Fibroblast of the aortic adventitia (primary cell): ENCODE data around the gene IRF4. TPM values are rescaled to one million over a fixed set of nuclear protein-coding genes. Genes with fewer than 3 reads are reported as not detected.

Source experiments
- DNase-seq: peaks from one replicate; pipeline ENCODE4 v3.0.0-alpha.2; 2010; ENCODE audit warnings: low read depth
- H3K4me3 ChIP-seq: 2 replicates; pipeline ENCODE4 v1.5.1; 2011; ENCODE audit warnings: low read depth, mild to moderate bottlenecking, control low read depth, low read length, moderate library complexity
- total RNA-seq: library from RNA; depleted of rRNA; stranded (reverse); fragments of >200 nt; gene quantifications from 2 replicates; pipeline ENCODE4 v1.2.3, GENCODE V29; 2012; ENCODE audit warnings: low replicate concordance
- TF ChIP-seq, protein P1 (sequence below): IDR thresholded peaks from 2 replicates; pipeline ENCODE4 v1.5.1; 2011; ENCODE audit warnings: mild to moderate bottlenecking, low read length, control low read depth, inconsistent platforms; ENCODE audit not compliant: insufficient read depth

The IRF4 gene
- total RNA-seq, 1 donor: 2.3 TPM

DNA sequence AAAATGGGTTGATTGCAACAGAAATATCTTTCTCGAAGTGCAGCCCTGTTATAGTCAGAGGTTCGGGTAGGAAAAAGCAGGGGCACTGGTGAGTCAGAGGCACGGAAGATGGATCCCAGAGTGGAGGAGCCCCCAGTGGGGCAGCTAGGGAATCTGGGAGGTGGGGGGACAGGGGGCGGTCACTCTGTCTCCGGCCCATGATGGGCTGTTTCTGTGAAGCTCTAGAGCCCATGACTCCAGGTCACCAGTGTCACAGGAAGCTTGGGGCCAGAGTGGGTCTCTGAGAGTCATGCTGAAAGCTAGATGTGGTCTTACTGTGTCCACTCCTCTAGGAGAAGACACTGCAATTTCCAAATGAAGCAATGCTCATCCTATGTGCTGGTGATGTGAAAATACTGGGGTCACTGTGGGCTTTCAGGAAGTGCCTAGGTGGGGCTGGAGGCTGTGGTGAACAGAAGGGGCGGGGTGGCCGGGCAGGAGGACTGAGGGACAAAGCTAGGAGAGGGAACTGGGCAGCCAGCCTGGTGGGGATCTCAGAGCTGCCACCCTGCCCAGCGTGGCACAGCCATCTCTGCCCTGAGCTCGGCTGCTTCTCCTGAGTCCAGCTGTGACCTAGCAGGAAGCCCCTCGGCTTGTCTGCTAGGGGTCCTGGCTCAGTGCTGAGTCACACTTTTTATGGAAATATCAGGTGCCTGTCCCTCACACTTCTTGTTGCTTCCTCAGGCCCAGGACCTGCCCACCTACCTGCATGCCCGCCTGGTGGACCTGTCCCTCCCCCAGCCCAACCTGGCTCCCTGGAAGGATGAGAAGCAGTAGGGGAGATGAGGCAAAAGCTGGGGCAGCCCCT is 54.2 kb downstream of the IRF4 start:
- no peak for DNase-seq
- H3K4me3 ChIP-seq: no peak overlapping the region
- TF ChIP-seq, protein P1, sequence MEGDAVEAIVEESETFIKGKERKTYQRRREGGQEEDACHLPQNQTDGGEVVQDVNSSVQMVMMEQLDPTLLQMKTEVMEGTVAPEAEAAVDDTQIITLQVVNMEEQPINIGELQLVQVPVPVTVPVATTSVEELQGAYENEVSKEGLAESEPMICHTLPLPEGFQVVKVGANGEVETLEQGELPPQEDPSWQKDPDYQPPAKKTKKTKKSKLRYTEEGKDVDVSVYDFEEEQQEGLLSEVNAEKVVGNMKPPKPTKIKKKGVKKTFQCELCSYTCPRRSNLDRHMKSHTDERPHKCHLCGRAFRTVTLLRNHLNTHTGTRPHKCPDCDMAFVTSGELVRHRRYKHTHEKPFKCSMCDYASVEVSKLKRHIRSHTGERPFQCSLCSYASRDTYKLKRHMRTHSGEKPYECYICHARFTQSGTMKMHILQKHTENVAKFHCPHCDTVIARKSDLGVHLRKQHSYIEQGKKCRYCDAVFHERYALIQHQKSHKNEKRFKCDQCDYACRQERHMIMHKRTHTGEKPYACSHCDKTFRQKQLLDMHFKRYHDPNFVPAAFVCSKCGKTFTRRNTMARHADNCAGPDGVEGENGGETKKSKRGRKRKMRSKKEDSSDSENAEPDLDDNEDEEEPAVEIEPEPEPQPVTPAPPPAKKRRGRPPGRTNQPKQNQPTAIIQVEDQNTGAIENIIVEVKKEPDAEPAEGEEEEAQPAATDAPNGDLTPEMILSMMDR: no peak

DNA sequence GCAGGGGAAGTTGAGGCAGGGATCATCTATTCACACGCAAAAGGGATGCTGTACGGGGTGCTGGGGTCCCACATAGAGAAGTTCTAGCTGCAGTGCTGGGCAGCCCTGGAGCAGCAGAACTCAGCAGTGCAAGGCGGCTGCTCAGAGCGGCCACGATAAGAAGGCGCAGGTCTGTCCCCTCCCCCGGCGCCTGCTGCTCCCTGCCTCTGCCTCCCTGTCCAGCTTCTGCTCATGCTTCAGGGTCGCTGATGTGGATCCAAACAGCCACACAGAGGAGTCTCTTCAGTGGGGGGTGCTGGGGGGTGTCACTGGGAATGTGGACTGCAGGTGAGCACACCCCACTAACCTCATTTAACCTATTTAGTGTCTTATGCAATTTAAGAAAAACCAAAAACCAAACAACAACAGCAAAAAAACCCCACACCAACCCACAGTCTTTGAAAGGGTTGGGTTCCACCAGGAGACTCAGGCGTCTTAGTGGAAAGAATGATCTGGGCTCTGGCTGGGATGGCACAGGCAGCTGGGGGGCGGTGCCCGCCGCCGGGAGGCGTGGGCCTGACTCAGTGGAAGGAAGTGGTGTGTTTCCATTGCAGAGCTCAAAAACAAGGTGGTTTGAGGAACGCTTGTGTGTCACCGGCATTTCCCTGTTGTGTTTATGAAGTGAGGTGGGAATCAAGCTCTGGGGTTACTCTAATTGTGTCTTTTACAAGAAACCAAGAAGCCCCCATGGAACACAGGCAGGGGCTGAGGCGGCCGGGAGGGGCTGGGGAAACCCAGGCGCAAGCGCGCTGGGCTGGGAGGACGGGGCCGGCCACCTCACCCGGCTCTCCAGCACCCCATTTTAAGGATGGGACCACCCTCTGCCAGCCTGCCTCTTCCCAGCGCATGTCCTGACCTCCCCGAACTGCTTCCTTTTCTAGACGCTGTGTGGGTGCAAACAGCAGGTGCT is 55.1 kb downstream of the IRF4 start:
- no peak for DNase-seq
- H3K4me3 ChIP-seq: no peak overlapping the region
- TF ChIP-seq, protein P1: no peak

DNA sequence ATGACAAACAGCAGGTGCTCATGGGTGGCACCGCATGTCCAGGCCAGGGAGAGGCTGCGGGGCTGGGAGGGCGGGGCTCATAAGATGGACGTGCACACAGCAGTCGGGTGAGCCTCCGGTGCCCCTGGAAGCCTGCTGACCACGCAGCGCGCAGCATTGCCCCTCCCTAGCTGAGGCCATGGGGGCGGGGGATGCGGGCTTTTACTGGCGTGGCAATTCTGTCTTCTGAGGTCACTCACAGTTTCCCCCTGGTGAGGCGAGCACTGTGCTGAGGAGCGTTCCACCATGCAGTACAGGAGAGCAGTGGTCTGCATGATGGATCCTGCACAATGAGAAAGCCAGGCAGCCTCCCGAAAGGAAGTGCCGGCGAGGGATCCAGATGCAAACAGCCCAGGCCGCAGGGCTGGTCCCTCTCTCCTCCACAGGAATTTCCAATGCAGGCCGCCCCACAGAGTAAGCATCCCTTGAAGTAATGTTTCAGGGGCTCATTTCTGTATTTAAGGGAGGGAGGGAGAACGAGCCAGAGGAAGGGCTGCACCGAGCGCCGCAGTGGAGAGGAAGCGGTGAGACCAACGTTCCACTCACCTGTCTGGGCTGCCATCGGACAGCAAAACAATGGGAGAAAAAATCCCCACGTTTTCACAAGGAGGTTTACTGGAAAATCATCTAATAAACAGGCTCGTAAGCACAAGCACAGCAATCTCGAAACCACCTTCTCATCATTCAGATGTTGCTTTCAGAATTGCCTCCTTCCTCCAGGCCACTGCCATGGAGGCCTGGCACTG is 56.0 kb downstream of the IRF4 start:
- H3K4me3 ChIP-seq: no peak overlapping the region
- TF ChIP-seq, protein P1: no peak
- DNase-seq: no peak

DNA sequence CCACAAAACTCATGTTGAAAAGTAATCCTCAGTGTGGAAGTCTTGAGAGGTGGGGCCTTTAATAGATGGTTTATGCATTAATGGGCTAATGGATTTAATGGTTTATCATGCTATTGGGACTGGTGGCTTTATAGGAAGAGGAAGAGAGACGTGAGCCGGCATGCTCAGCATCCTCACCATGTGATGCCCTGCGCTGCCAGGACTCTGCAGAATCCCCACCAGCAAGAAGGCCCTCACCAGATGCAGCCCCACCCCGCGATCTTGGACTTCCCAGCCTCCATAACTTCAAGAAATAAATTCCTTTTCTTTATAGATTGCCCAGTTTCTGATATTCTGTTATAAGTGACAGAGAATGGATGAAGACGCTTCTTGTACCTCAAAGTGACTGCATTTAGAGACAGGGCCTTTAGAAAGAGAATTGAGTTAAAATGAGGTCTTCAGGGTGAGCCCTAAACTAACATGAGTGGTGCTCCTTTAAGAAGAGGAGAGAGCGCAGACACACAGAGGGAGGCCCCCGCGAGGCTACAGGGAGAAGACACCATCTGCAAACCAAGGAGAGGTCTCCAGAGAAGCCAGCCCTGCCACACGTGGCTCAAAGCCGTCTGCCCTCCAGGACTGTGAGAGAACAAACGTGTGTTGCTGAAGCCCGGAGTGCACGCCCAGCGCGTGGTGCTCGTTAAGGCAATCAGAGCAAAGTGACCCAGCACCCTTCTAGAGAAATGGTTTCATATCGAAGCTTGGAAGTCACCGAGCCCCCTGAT is 56.9 kb downstream of the IRF4 start:
- DNase-seq: no peak
- H3K4me3 ChIP-seq: no peak overlapping the region
- TF ChIP-seq, protein P1: no peak

DNA sequence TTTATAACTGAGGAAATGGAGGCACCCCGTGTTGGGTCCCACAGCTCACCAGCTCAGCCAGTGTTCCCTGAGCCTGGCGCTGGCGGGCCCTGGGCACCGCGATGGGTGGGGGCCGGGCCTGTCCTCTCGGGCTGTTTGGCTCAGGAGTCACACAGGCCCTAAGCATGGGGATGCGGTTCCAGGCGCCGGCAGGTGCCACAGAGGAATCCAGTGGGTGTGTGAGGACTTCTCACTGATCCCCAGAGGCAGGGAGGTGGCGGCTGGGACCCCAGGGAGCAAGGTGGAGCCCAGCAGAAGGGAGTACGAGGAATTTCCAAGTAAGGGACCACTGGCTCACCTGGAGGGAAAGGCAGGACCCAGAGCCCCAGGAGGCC is 57.5 kb downstream of the IRF4 start:
- no peak for DNase-seq
- TF ChIP-seq, protein P1: no peak
- H3K4me3 ChIP-seq: no peak overlapping the region
